PC-3 (cell line): ENCODE results near the gene NBAS.

Experiments
- CTCF ChIP-seq: fragments of 300-600 bp; sonication (generic); conservative IDR thresholded peaks from 2 replicates; pipeline ENCODE4 v1.5.1; 2017; ENCODE audit warnings: antibody characterized with exemption, low read depth, mild to moderate bottlenecking, low read length
- EZH2 ChIP-seq: fragments of 300-600 bp; sonication (generic); IDR thresholded peaks from one replicate; pipeline ENCODE4 v1.6.1; 2017; ENCODE audit warnings: antibody characterized with exemption, mild to moderate bottlenecking, low read length; ENCODE audit not compliant: unreplicated experiment
- EZH2phosphoT487 ChIP-seq: fragments of 300-600 bp; sonication (generic); IDR thresholded peaks from 2 replicates; pipeline ENCODE4 v1.6.1; 2018; ENCODE audit warnings: mild to moderate bottlenecking, antibody characterized with exemption, low read length, borderline replicate concordance

GRCh38 chr2:15557887-15558311 is 3.2 kb downstream of the NBAS start:
- TF ChIP-seq CTCF = no peak
- no peak for TF ChIP-seq EZH2
- TF ChIP-seq EZH2phosphoT487 = no peak
